ENCODE results near the gene PUM1. TPM values are rescaled to one million over a fixed set of nuclear protein-coding genes. Genes with fewer than 3 reads are reported as not detected.
A peak's percentile ranks its signal among the peaks of the same experiment; 100 is the strongest.
"Not testable (repeated sequence)": the region's sequence is repeated elsewhere in the genome, so short reads cannot be mapped to it uniquely, and the experiment has no call there.

Gene PUM1
- total RNA-seq, 4 donors from 2014 or later = 66.7 to 121 (median 83.9) TPM

- DNase-seq (ENCODE audit: low spot score) = no peak
- TF ChIP-seq, protein P1, sequence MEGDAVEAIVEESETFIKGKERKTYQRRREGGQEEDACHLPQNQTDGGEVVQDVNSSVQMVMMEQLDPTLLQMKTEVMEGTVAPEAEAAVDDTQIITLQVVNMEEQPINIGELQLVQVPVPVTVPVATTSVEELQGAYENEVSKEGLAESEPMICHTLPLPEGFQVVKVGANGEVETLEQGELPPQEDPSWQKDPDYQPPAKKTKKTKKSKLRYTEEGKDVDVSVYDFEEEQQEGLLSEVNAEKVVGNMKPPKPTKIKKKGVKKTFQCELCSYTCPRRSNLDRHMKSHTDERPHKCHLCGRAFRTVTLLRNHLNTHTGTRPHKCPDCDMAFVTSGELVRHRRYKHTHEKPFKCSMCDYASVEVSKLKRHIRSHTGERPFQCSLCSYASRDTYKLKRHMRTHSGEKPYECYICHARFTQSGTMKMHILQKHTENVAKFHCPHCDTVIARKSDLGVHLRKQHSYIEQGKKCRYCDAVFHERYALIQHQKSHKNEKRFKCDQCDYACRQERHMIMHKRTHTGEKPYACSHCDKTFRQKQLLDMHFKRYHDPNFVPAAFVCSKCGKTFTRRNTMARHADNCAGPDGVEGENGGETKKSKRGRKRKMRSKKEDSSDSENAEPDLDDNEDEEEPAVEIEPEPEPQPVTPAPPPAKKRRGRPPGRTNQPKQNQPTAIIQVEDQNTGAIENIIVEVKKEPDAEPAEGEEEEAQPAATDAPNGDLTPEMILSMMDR (IDR thresholded peaks at IDR 0.05) = no peak
- ATAC-seq (ENCODE audit: low FRiP score) = no peak
These were observed 13.9 kb downstream of the PUM1 start for GRCh38 chr1:31051611-31052010.

DNA sequence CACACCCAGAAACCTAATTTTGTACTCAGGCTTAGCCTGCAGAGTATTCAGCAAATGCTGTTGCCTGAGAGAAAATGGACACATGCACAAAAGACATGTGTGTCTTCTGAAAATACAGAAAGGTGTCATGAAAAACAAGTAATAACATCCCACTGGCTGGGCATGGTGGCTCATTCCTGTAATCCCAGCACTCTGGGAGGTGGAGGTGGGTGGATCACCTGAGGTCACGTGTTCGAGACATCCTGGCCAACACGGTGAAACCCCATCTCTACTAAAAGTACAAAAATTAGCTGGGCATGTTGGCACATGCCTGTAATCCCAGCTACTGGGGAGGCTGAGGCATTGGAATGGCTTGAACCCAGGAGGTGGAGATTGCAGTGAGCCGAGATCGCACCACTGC, 18.0 kb downstream of the PUM1 start:
- not testable (repeated sequence) for ATAC-seq (ENCODE audit: low FRiP score); DNase-seq (ENCODE audit: low spot score)

GRCh38 chr1:31043631-31044030, 21.9 kb downstream of the PUM1 start:
- DNase-seq (ENCODE audit: low spot score) = no peak
- ATAC-seq (ENCODE audit: low FRiP score) = no peak
- TF ChIP-seq, protein P1 (IDR thresholded peaks at IDR 0.05) = no peak

- TF ChIP-seq, protein P1 (IDR thresholded peaks at IDR 0.05) = no peak
- ATAC-seq (ENCODE audit: low FRiP score) (no peak), DNase-seq (ENCODE audit: low spot score) (no peak)
These were observed 22.9 kb downstream of the PUM1 start for GRCh38 chr1:31042656-31043055.

DNA sequence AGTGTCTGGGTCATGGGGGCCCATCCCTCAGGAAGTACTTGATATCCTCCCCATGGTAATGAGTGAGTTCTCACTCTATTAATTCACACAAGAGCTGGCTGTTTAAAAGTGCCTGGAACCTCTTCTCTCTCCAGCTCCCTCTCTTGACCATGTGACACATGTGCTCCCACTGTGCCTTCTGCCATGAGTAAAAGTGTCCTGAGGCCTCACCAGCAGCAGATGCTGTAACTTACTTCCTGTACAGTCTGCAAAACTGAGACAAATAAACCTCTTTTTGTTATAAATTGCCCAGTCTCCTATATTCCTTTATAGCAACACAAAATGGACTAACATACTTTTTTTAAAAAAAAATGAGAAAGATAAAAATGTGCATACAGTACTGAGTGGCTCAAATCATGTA, 24.0 kb downstream of the PUM1 start:
- DNase-seq (ENCODE audit: low spot score) (no peak), ATAC-seq (ENCODE audit: low FRiP score) (no peak)
- TF ChIP-seq, protein P1 (IDR thresholded peaks at IDR 0.05) = no peak

DNA sequence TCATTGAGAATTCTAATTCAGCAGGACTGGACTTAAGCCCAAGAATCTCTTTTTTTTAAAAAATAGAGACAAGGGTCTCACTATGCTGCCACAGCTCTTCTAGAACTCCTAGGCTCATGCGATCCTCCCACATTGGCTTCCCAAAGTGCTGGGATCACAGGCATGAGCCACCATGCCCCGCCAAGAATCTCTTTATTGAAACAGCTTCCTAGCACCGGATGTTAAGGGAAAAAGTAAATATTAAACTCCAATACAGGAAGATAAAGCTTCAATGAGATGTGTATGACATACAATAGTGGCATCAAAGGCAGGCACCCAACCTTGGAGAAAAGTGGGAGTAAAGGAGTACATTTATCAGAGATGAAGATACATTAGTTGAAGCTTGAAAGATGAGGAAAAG, 25.5 kb downstream of the PUM1 start:
- ATAC-seq (ENCODE audit: low FRiP score) (no peak), DNase-seq (ENCODE audit: low spot score) (no peak)
- TF ChIP-seq, protein P1 (IDR thresholded peaks at IDR 0.05) = no peak

GRCh38 chr1:31038935-31039334, 26.6 kb downstream of the PUM1 start:
- DNase-seq (ENCODE audit: low spot score); ATAC-seq (ENCODE audit: low FRiP score): not testable (repeated sequence)

DNA sequence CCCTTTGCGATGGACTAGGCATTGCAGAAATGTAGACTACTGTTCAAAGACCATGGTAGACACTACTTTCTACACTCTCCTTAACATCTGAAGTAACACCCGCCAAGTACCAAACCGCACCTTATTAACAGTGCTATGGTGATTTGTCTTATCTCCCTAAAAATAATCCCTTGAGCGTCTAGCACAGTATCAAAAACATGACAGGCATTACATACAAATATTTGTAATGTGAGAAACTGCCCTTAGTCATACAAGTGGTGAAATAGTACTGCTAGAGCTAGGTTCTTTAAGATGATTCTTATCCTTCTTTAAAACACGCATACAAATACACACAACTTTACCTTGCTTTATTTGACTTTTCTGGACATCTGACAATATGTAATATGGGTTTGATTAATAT, 27.2 kb downstream of the PUM1 start:
- DNase-seq (ENCODE audit: low spot score) (no peak), ATAC-seq (ENCODE audit: low FRiP score) (peak; percentile 78)
- TF ChIP-seq, protein P1 (IDR thresholded peaks at IDR 0.05) = no peak

All from omental fat pad (tissue), 4 donors.